ENCODE measurements around the gene ZNF343.

DNA sequence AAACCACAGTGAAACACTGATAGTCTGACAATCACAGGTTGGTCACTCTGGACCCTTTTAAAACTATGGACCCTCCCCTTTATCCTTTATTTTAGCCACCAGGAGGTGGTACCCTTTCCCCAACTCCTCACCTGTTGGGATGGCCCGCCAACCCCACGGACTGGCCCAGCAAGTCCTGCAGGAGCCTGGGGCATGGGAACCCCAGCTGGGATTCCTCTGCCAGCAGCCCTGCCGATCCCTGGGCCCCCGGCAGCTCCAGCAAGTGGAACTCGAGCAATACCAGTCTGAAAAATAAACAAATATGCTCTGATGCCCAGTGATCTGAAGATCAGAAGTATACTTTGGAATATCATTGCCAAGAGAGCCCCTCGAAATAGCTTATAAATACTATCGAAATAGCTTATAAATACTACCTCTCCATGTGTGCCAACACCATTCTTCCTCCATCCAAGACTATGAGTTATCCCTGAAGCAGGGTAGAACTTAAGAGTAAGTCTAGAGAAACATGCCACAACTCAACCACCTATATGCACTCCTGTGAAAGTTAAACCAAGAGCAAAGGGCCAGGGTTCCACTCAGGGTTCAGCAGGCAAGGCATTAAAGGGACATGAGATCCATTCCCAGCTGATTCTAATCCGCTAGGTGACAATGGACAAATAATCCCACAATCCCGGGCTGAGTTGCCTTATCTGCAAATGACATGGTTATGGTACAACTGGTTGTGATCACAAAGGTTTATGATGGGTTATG, 44.9 kb downstream of the ZNF343 start:
- TF ChIP-seq, protein P1, sequence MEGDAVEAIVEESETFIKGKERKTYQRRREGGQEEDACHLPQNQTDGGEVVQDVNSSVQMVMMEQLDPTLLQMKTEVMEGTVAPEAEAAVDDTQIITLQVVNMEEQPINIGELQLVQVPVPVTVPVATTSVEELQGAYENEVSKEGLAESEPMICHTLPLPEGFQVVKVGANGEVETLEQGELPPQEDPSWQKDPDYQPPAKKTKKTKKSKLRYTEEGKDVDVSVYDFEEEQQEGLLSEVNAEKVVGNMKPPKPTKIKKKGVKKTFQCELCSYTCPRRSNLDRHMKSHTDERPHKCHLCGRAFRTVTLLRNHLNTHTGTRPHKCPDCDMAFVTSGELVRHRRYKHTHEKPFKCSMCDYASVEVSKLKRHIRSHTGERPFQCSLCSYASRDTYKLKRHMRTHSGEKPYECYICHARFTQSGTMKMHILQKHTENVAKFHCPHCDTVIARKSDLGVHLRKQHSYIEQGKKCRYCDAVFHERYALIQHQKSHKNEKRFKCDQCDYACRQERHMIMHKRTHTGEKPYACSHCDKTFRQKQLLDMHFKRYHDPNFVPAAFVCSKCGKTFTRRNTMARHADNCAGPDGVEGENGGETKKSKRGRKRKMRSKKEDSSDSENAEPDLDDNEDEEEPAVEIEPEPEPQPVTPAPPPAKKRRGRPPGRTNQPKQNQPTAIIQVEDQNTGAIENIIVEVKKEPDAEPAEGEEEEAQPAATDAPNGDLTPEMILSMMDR (conservative IDR thresholded peaks at IDR 0.05 in 1 of 2, IDR thresholded peaks at IDR 0.05 in 1 of 2; ENCODE audit: low read depth in 1 of 2, low read length in 2 of 2) = no peak
- no peak for TF ChIP-seq EZH2 (IDR thresholded peaks at IDR 0.05; ENCODE audit: low read length, missing control alignments)
